Thyroid gland (tissue), 4 donors: Measurements from ENCODE around the gene LTBR. TPM values are rescaled to one million over a fixed set of nuclear protein-coding genes. Genes with fewer than 3 reads are reported as not detected.

Experiments
- DNase-seq, 2 donors: peaks; one replicate each; pipeline ENCODE4 v3.0.0-alpha.2; 2019
- H3K27ac ChIP-seq, 3 donors: fragments of 200-600 bp; sonication (generic); 1 replicate in 2 of 3; 2 replicates in 1 of 3; pipeline ENCODE4 v1.5.1; 2016 to 2019; ENCODE audit warnings: mild to moderate bottlenecking in 1 of 3, moderate library complexity in 1 of 3
- H3K27me3 ChIP-seq: fragments of 200-600 bp; sonication (generic); one replicate; pipeline ENCODE4 v1.5.1; 2019
- H3K36me3 ChIP-seq, 2 donors: fragments of 200-600 bp; sonication (generic); one replicate each; pipeline ENCODE4 v1.5.1; 2016 to 2019
- H3K4me1 ChIP-seq, 2 donors: fragments of 200-600 bp; sonication (generic); one replicate each; pipeline ENCODE4 v1.5.1; 2017 to 2019
- H3K4me3 ChIP-seq, 3 donors: fragments of 200-600 bp; sonication (generic); replicated peaks in 1 of 3; 1 replicate in 2 of 3; 2 replicates in 1 of 3; pipeline ENCODE4 v1.5.1; 2016; ENCODE audit warnings: mild to moderate bottlenecking in 1 of 3
- H3K9me3 ChIP-seq: fragments of 200-600 bp; sonication (generic); one replicate; pipeline ENCODE4 v1.5.1; 2017
- POLR2A ChIP-seq, 2 donors: fragments of 450-650 bp; IDR thresholded peaks; one replicate each; pipeline ENCODE4 v1.6.1; 2017; ENCODE audit warnings: antibody characterized with exemption in 2 of 2, mild to moderate bottlenecking in 2 of 2, moderate library complexity in 1 of 2
- WGBS, 2 donors: methylation state at CpG; one replicate each; pipeline ENCODE4 v1.1.5; 2017; 5-methylcytosine and 5-hydroxymethylcytosine counted together
- intact Hi-C: fragments of 100-400 bp; cut with DNase I; formaldehyde crosslinking; loops from one replicate; pipeline ENCODE4 v1.15.1; 2023
- total RNA-seq, 4 donors: library from RNA; depleted of rRNA; stranded (reverse); fragments of >200 nt; gene quantifications; one replicate each; pipeline ENCODE4 v1.2.3, GENCODE V29; 2016
- TF ChIP-seq, protein P1 (sequence below), 6 experiments: fragments of 200-600 bp in 3 of 6; fragments of 450-650 bp in 3 of 6; sonication (generic) in 3 of 6; IDR thresholded peaks; one replicate each; pipeline ENCODE4 v1.5.1; 2016 to 2019; ENCODE audit warnings: antibody characterized with exemption in 6 of 6, mild to moderate bottlenecking in 2 of 6, inconsistent platforms in 1 of 6, moderate library complexity in 1 of 6

Gene LTBR
- total RNA-seq, 4 donors from 2014 or later: 152 to 215 (median 178) TPM

DNA sequence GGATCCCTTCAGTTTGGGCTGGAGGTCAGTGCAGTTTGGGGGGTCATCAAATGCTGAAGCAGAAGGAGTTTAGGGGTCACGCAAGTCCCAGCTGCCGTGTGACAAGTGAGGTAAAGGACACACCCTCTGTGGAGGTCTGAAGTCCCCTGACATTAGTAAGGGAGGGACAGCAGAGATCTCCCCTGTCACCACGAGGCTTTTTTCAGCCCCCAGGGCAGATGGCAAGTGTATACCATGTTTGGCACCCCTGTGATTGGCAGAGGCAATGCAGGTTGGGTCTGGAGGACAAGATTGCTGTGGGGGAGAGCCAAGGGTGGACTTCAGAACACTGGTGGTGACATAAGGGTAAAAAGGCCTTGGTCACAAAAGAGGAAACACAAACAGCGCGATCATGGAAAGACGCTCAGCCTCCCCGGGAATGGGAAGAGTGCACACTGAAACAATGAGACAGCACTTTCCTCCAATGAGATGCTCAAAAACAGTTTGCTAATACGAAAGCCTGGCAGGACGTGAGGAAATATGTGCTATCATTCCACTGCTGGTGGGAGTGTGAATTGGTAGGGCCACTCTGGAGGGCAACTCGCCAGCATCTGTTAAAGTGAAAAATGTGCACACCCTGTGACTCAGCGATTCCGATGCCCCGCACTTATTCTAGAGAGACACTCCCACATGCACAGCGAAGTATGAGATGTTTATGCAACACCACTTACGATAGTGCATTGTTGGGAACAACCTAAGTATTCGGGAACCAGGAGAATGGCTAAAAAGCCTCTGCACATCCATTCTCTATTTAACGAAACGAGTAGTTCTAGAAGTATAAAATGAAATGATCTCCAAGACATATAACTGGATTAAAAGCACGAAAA is 46.4 kb downstream of the LTBR start:
- Histone ChIP-seq H3K27me3 (no peaks in the 10 kb centered on the region), H3K4me3 (no peak overlapping the region), H3K4me1 (peaks cover 44 to 65% of the 10 kb centered on the region in 2 donors), H3K27ac (peak overlapping the region; percentile 86 to 90 (median 88)), H3K36me3 (no peaks in the 10 kb centered on the region), H3K9me3 (no peaks in the 10 kb centered on the region)
- TF ChIP-seq, protein P1, sequence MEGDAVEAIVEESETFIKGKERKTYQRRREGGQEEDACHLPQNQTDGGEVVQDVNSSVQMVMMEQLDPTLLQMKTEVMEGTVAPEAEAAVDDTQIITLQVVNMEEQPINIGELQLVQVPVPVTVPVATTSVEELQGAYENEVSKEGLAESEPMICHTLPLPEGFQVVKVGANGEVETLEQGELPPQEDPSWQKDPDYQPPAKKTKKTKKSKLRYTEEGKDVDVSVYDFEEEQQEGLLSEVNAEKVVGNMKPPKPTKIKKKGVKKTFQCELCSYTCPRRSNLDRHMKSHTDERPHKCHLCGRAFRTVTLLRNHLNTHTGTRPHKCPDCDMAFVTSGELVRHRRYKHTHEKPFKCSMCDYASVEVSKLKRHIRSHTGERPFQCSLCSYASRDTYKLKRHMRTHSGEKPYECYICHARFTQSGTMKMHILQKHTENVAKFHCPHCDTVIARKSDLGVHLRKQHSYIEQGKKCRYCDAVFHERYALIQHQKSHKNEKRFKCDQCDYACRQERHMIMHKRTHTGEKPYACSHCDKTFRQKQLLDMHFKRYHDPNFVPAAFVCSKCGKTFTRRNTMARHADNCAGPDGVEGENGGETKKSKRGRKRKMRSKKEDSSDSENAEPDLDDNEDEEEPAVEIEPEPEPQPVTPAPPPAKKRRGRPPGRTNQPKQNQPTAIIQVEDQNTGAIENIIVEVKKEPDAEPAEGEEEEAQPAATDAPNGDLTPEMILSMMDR (IDR thresholded peaks at IDR 0.05): peak in 2 of 6 experiments; percentile 6 to 38
- peak in 1 of 2 donors; percentile 59 for TF ChIP-seq POLR2A (IDR thresholded peaks at IDR 0.05)
- WGBS, 2 donors: 22 to 23% methylated on average over 19 of the region's 19 CpGs
- DNase-seq: peak; percentile 97
- intact Hi-C loops: no loop called here

DNA sequence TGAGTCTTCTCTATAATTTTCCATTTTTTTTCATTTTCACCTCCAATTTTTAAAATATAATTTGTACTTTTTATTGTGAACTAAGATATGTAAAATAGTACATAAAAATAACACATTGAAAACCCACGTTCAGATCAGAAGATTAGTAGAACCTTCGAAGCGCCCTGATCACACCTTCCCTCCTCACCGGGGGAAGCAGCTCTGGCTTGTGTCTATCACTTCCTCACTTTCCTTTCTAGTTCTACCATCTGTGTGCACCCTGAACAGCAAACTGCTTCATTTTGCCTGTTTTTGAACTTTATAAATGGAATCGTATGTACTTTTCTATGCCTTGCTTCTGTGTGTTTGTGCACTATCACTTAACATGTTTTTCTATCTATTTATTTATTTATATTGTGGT is 49.0 kb downstream of the LTBR start:
- DNase-seq: peak in 1 of 2 donors; percentile 1
- Histone ChIP-seq H3K4me3 (no peak overlapping the region), H3K9me3 (no peaks in the 10 kb centered on the region), H3K36me3 (no peaks in the 10 kb centered on the region), H3K27me3 (no peaks in the 10 kb centered on the region), H3K4me1 (peaks cover 33 to 45% of the 10 kb centered on the region in 2 donors), H3K27ac (peak overlapping the region; percentile 15 to 90 (median 55))
- intact Hi-C loops: no loop called here
- 89 to 90% methylated on average over 5 of the region's 5 CpGs for WGBS, 2 donors
- TF ChIP-seq, protein P1 (IDR thresholded peaks at IDR 0.05): no peak
- TF ChIP-seq POLR2A (IDR thresholded peaks at IDR 0.05): no peak

DNA sequence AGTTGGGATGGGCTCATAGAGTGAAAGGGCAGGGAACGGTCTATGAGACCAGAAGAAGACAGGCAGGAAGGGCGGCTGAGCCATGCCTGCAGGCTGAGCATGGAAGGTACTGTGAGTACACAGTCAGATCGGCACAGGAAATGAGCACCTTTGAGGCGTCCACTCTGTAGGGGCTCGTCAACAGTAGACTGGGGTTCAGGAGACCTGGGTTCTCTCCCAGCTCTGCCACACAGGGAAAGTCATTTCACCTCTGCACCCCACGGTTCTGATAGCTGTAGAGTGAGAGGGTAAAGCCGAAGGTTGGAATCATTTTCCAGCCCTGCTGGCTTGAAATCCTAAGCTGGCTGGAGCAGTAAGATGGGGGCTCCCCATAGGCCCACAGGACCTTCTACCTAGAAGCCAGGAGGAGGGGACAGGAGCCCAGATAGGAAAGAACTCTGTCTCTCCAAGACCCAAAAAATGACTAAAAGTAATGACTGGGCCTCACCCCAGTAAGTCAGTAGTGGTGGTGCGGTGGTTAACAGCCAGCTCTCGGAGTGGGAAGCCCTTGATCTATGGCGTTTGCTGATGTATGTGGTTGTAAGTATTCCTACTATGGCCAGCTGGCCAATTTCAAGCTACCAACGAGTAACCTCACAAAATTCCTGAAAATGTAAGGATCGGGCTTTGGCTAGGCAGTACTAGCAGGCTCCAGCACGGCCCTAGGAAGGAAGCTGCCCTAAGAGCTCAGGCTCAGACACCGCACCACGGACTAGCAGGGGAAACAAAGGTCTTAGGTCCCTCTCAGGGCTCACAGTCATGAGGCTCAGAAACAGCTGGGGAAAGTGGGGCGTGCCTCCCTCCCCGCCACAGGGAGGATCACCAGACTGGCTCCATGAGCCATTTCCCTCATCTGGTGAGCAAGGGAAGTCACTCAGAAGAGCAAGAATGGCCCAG is 50.5 kb downstream of the LTBR start:
- intact Hi-C loops: no loop called here
- H3K4me3 ChIP-seq: no peak overlapping the region
- H3K27me3 ChIP-seq: no peaks in the 10 kb centered on the region
- peak overlapping the region; percentile 32 to 67 (median 60) for H3K27ac ChIP-seq
- peaks cover 33 to 45% of the 10 kb centered on the region in 2 donors for H3K4me1 ChIP-seq
- no peaks in the 10 kb centered on the region for H3K36me3 ChIP-seq
- DNase-seq: peak in 1 of 2 donors; percentile 8
- no peaks in the 10 kb centered on the region for H3K9me3 ChIP-seq
- WGBS, 2 donors: 77 to 80% methylated on average over 12 to 17 of the region's 17 CpGs
- TF ChIP-seq, protein P1 (IDR thresholded peaks at IDR 0.05): no peak
- no peak for TF ChIP-seq POLR2A (IDR thresholded peaks at IDR 0.05)

DNA sequence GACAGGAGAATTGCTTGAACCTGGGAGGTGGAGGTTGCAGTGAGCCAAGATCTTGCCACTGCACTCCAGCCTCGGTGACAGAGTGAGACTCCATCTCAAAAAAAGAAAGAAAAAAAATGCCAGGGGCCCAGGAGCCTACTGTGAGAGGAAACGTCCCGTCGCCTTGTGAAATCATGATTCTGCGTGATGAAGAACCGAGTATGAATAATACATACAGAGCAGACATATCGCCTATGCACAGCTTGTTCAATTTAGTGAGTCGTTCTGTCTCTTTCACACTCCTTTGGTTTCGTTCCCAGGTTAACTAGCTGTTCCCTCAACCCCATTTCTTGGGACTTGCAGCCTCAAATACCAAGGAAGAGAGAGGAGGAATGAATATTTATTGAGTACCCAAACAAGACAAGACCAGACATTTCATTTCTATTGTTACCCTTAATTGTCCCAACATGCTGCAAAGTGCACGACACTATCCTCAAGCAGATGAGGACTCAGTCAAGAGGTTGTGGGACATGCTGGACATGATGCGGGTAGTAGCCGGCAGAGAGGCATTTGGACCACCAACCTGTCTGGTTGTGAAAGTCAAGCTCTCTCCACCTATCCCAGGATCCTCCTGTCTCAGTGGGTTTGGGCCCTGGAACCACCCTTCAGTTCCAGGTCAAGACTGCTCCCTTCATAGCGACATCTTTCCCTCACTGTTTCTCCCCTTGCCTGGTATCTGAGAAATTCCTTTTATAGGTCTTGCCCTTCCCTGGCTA is 52.2 kb downstream of the LTBR start:
- no peaks in the 10 kb centered on the region for H3K27me3 ChIP-seq
- DNase-seq: no peak
- peaks cover 23 to 33% of the 10 kb centered on the region in 2 donors for H3K4me1 ChIP-seq
- 88 to 93% methylated on average over 13 of the region's 13 CpGs for WGBS, 2 donors
- H3K27ac ChIP-seq: no peak overlapping the region
- no peak overlapping the region for H3K4me3 ChIP-seq
- TF ChIP-seq, protein P1 (IDR thresholded peaks at IDR 0.05): no peak
- no peak for TF ChIP-seq POLR2A (IDR thresholded peaks at IDR 0.05)
- H3K36me3 ChIP-seq: no peaks in the 10 kb centered on the region
- intact Hi-C loops: no loop called here
- H3K9me3 ChIP-seq: no peaks in the 10 kb centered on the region
